Psoas muscle (tissue), 8 donors: ENCODE results near the gene NOTCH1. TPM values are rescaled to one million over a fixed set of nuclear protein-coding genes. Genes with fewer than 3 reads are reported as not detected.
"Not testable (repeated sequence)": the region's sequence is repeated elsewhere in the genome, so short reads cannot be mapped to it uniquely, and the experiment has no call there.

Experiments used
- ATAC-seq, 4 donors: fragments of 200-7000 bp; cut with Tn5 transposase; one replicate each; pipeline ENCODE4 v1.9.1; 2020; ENCODE audit warnings: moderate library complexity in 3 of 4, mild to moderate bottlenecking in 2 of 4
- DNase-seq, 2 donors: peaks; one replicate each; pipeline ENCODE4 v3.0.0-alpha.2; 2020
- H3K27ac ChIP-seq: fragments of 200-600 bp; one replicate; pipeline ENCODE4 v1.8.0; 2022
- H3K27me3 ChIP-seq, 3 donors: fragments of 200-600 bp in 1 of 3; one replicate each; pipeline versions ENCODE4 v1.6.1 to v1.8.0; 2013 to 2022; ENCODE audit warnings: low read length in 2 of 3, mild to moderate bottlenecking in 2 of 3, moderate library complexity in 1 of 3; ENCODE audit not compliant: insufficient read depth in 3 of 3
- H3K36me3 ChIP-seq, 2 donors: fragments of 200-600 bp in 1 of 2; one replicate each; pipeline versions ENCODE4 v1.6.1 to v1.8.0; 2013 to 2022; ENCODE audit warnings: low read depth in 1 of 2, mild to moderate bottlenecking in 1 of 2, moderate library complexity in 1 of 2; ENCODE audit not compliant: insufficient read depth in 1 of 2
- H3K4me1 ChIP-seq: fragments of 200-600 bp; one replicate; pipeline ENCODE4 v1.8.0; 2022
- H3K4me3 ChIP-seq: fragments of 200-600 bp; one replicate; pipeline ENCODE4 v1.8.0; 2022; ENCODE audit warnings: mild to moderate bottlenecking
- H3K9me3 ChIP-seq: fragments of 200-600 bp; one replicate; pipeline ENCODE4 v1.8.0; 2022
- CTCF ChIP-seq: fragments of 200-600 bp; IDR thresholded peaks from one replicate; pipeline ENCODE4 v1.8.0; 2022; ENCODE audit warnings: antibody characterized with exemption
- WGBS, 3 donors: extraction: QIAGEN DNeasy Blood & Tissue Kit; methylation state at CpG; one replicate each; pipeline versions ENCODE4 v1.1.6 to v1.1.7; 2013; 5-methylcytosine and 5-hydroxymethylcytosine counted together
- intact Hi-C, 2 donors: fragments of 100-400 bp; cut with DNase I; formaldehyde crosslinking; loops; one replicate each; pipeline versions ENCODE4 v1.11.0 to v1.14.2; 2022
- polyA plus RNA-seq, 3 donors: library from polyadenylated mRNA; stranded (reverse); fragments of 200-250 nt; gene quantifications; one replicate each; pipeline ENCODE4 v1.2.3, GENCODE V29; 2013
- total RNA-seq, 4 donors: library from RNA; stranded (reverse); fragmentation: NEBNext Ultra II Directional in 2 of 4; extraction: Animal tissue kit (Norgen Biotek cat#: 25700) in 2 of 4; gene quantifications; one replicate each; pipeline versions ENCODE4 v1.2.1 to v1.2.4, GENCODE V29; 2021 to 2023
- donor health status: healthy with polysubstance abuse.
- donor health status: DM: no; HTN: no; CAD: no; lungs with moderate emphysema.
- donor health status: Bipolar disorder and iron deficiency.
- donor health status: healthy.
- donor health status: DM: yes; HTN: yes; CAD: no.
- donor health status: DM: no; HTN: no; CAD: no.
- donor health status: DM: no; HTN: no; CAD: no.
- donor health status: DM: yes; HTN: yes; CAD: no.

Gene NOTCH1
- total and polyA plus RNA-seq, 7 donors: 1.8 to 15.4 (median 8.7) TPM

DNA sequence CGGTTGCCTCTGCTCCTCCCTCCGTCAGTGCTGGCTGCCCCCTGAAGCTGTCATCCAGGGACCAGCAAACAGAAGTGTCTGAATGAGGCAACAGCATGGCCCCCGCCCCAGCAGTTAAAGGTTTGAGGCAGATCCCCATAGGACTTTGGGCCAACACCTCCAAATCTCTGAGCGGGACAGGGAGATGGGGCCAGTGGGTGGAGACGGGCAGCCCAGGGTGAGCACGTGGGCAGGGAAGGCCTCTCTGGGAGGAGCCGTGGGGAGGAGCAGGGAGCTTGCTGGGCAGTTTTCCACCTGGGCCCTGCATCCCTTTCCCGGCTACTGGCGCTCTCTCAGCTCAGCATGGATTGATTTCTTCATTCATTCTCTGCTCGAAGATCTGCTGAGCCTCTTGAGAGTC lies 39.1 kb upstream of the NOTCH1 start:
- no peak overlapping the region for H3K27ac ChIP-seq
- H3K27me3 ChIP-seq: peaks cover 0 to 9% (median 0%) of the 10 kb centered on the region in 3 donors
- no peaks in the 10 kb centered on the region for H3K36me3 ChIP-seq
- TF ChIP-seq CTCF: no peak
- H3K4me1 ChIP-seq: peaks cover 12% of the 10 kb centered on the region
- WGBS, 3 donors: 39 to 47% (median 46%) methylated on average over 9 to 10 of the region's 10 CpGs
- DNase-seq (peak in 1 of 2 donors; percentile 41), ATAC-seq (no peak)
- H3K9me3 ChIP-seq: no peaks in the 10 kb centered on the region
- no peak overlapping the region for H3K4me3 ChIP-seq
- intact Hi-C loops: no loop called here

- no peaks in the 10 kb centered on the region for H3K9me3 ChIP-seq
- no peak for TF ChIP-seq CTCF
- DNase-seq (peak in 1 of 2 donors; percentile 52), ATAC-seq (no peak)
- H3K4me1 ChIP-seq: peaks cover 11% of the 10 kb centered on the region
- H3K36me3 ChIP-seq: no peaks in the 10 kb centered on the region
- no peak overlapping the region for H3K4me3 ChIP-seq
- WGBS, 3 donors: 61 to 66% (median 61%) methylated on average over 21 to 23 of the region's 23 CpGs
- H3K27ac ChIP-seq: no peak overlapping the region
- peaks cover 0 to 9% (median 0%) of the 10 kb centered on the region in 3 donors for H3K27me3 ChIP-seq
- intact Hi-C loops: no loop called here
Observed at GRCh38 chr9:136584401-136584932, 38.6 kb upstream of the NOTCH1 start.

DNA sequence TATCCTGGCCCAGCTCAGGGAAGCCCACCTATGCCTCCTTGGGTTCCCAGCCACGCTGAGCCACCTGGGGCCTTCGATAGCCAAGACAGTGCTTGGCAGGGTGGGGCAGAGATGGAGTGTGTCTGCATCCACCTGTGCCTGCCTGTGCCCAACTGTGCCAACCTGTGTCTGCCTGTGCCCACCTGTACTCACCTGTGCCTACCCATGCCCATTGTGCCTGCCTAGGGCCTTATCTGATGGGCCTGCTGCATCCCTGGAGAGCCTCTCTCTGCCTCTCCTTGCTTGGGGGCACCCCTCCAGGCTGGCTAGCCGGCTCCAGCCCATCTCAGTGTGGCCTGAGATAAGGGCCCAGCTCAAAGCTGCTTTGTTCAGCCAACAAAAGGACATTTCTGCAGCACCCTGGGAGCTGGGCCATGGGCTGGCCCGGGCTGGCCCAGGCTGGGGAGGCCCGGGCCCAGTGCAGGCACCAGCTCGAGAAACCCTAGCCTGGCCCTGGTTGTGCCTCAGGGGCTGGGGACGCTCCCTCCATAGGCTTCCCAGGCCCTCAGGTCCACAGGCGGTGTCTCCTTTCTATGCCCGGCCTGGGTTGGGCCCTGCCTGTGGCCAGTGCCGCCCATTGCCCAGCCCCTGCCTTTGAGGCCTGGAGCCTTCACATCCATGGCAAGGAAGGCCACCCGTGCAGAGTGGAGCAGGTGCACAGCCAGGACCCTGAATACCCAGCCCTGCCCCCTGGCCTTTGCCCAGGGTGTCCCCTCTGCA lies 37.3 kb upstream of the NOTCH1 start:
- intact Hi-C loops: no loop called here
- Histone ChIP-seq H3K27ac (no peak overlapping the region), H3K27me3 (peaks cover 0 to 9% (median 0%) of the 10 kb centered on the region in 3 donors), H3K9me3 (no peaks in the 10 kb centered on the region), H3K4me1 (peaks cover 6% of the 10 kb centered on the region), H3K4me3 (no peak overlapping the region), H3K36me3 (no peaks in the 10 kb centered on the region)
- DNase-seq (peak; percentile 8 to 34), ATAC-seq (no peak)
- WGBS, 3 donors: 91 to 92% (median 92%) methylated on average over 8 to 11 of the region's 11 CpGs
- TF ChIP-seq CTCF: no peak

- no peak for TF ChIP-seq CTCF
- no peaks in the 10 kb centered on the region for H3K4me1 ChIP-seq
Observed at GRCh38 chr9:136581614-136582447, 36.0 kb upstream of the NOTCH1 start.

GRCh38 chr9:136579650-136580219 lies 33.9 kb upstream of the NOTCH1 start:
- DNase-seq, intact Hi-C loops, H3K4me1 ChIP-seq, H3K4me3 ChIP-seq, H3K27me3 ChIP-seq, H3K36me3 ChIP-seq, H3K9me3 ChIP-seq, H3K27ac ChIP-seq, ATAC-seq: not testable (repeated sequence)
- WGBS, 3 donors: 93 to 96% (median 94%) methylated on average over 7 of the region's 9 CpGs

More at GRCh38 chr9:136581614-136582447, 36.0 kb upstream of the NOTCH1 start:
- Histone ChIP-seq H3K27ac (no peak overlapping the region), H3K4me3 (no peak overlapping the region), H3K36me3 (no peaks in the 10 kb centered on the region), H3K27me3 (no peaks in the 10 kb centered on the region), H3K9me3 (no peaks in the 10 kb centered on the region)
- intact Hi-C loops: no loop called here
- ATAC-seq (no peak), DNase-seq (no peak)
- 97 to 99% (median 98%) methylated on average over 12 of the region's 12 CpGs for WGBS, 3 donors
